G401.6 (cell line): ENCODE measurements around the gene CCDC107.
A peak's percentile ranks its signal among the peaks of the same experiment; 100 is the strongest.
"Not testable (repeated sequence)": the region's sequence is repeated elsewhere in the genome, so short reads cannot be mapped to it uniquely, and the experiment has no call there.

Experiments
- FAIRE-seq: peaks from 2 replicates; lab custom pipeline; 2012; peaks lifted over from hg19 to GRCh38; lab: Jason Lieb, UNC

Gene CCDC107

GRCh38 chr9:35637427-35637955 lies 20.6 kb upstream of the CCDC107 start:
- FAIRE-seq: not testable (repeated sequence)

GRCh38 chr9:35638751-35639150 lies 19.3 kb upstream of the CCDC107 start:
- not testable (repeated sequence) for FAIRE-seq

- not testable (repeated sequence) for FAIRE-seq
These were observed 18.9 kb upstream of the CCDC107 start for GRCh38 chr9:35639225-35639624.

GRCh38 chr9:35639631-35640030 lies 18.5 kb upstream of the CCDC107 start:
- FAIRE-seq: no peak

- FAIRE-seq: not testable (repeated sequence)
These were observed 17.7 kb upstream of the CCDC107 start for GRCh38 chr9:35640431-35640830.

GRCh38 chr9:35641478-35641877 lies 16.6 kb upstream of the CCDC107 start:
- not testable (repeated sequence) for FAIRE-seq

- FAIRE-seq: no peak
These were observed 15.0 kb upstream of the CCDC107 start for GRCh38 chr9:35643046-35643445.

- not testable (repeated sequence) for FAIRE-seq
These were observed 12.4 kb upstream of the CCDC107 start for GRCh38 chr9:35645736-35646135.

GRCh38 chr9:35646153-35646532 lies 11.9 kb upstream of the CCDC107 start:
- FAIRE-seq: no peak

- peak; percentile 73 for FAIRE-seq
These were observed 11.4 kb upstream of the CCDC107 start for GRCh38 chr9:35646533-35647265.

- FAIRE-seq: no peak
These were observed 8.4 kb upstream of the CCDC107 start for GRCh38 chr9:35649431-35650340.

- FAIRE-seq: no peak
These were observed 7.5 kb upstream of the CCDC107 start, which contains the start of gene SIT1 for GRCh38 chr9:35650341-35651158. SIT1 (minus strand) TSS chr9:35650931; CDS start chr9:35650853, 78 bp downstream.

GRCh38 chr9:35651956-35652828 lies 5.9 kb upstream of the CCDC107 start:
- no peak for FAIRE-seq

GRCh38 chr9:35652829-35653209 lies 5.3 kb upstream of the CCDC107 start:
- no peak for FAIRE-seq

GRCh38 chr9:35653611-35654010 lies 4.5 kb upstream of the CCDC107 start:
- FAIRE-seq: no peak

GRCh38 chr9:35656348-35656747 lies 1.7 kb upstream of the CCDC107 start:
- FAIRE-seq: no peak

GRCh38 chr9:35656831-35657545 lies 1.1 kb upstream of the CCDC107 start:
- no peak for FAIRE-seq

GRCh38 chr9:35657546-35658136 lies 451 bp upstream of the CCDC107 start, which contains the start of gene RMRP:
RMRP (minus strand) TSS chr9:35658019.
- FAIRE-seq: peak; percentile 79

GRCh38 chr9:35658968-35659220 lies 802 bp downstream of the CCDC107 start:
- FAIRE-seq: no peak

GRCh38 chr9:35659340-35659739 lies 1.2 kb downstream of the CCDC107 start:
- no peak for FAIRE-seq
